Measurements from ENCODE around the gene LTBP3. TPM values are rescaled to one million over a fixed set of nuclear protein-coding genes. Genes with fewer than 3 reads are reported as not detected.
A peak's percentile ranks its signal among the peaks of the same experiment; 100 is the strongest.

The LTBP3 gene
- total RNA-seq, 3 donors from 2014 or later, result 63.0 to 98.9 (median 95.7) TPM

DNA sequence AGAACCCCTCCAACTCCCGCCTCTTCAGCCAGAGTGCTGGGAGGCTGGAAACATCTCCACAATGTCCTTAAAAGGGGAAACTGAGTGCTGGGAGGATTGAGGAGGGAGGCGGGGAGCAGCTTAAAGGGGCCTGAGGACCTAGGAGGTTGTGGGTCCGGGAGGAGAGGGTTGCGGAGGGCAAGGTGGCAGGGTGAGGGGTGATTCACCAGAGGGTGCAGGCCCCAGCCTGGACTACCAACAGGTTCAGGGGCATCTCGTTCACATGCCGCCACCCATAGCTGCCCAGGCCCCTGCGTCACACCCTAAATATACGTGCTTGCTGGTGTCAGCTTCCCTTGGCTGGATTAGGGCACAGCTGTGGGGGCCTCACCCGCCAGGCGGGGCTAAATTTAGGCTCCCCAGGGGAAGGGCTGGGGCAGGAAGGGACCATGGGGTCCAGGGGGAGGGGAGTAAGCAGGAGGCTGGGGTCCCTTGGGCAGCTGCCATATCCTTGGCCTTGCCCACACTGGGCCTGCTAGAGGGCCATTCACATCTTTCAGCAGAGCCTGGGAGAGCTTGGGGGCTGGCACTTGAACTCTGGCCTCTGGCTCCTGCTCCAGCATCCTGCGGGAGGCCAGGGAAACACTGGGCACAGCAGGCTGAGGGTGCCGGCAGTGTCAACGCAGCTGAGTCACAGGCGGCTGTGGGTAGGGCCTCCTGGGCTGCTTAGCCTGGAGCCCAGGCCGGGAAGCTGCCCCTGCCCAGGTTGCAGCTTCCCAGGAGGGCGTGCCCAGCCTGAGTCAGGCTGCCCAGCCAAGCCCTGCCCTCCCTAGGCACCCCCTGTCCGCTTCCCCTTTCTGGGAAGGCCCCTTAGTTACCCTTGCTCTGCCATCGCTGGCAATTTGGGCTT is 19.0 kb upstream of the LTBP3 start:
- intact Hi-C loops (cut with DNase I; ENCODE audit: low total_unique reads), result loop anchor here (5.0 kb wide), 1 partner anchor 35 kb away; the partner anchor contains the start of gene MAP3K11
- TF ChIP-seq POLR2AphosphoS5 (IDR thresholded peaks at IDR 0.05), result no peak
- TF ChIP-seq POLR2A (IDR thresholded peaks at IDR 0.05), result no peak
- TF ChIP-seq, protein P1, sequence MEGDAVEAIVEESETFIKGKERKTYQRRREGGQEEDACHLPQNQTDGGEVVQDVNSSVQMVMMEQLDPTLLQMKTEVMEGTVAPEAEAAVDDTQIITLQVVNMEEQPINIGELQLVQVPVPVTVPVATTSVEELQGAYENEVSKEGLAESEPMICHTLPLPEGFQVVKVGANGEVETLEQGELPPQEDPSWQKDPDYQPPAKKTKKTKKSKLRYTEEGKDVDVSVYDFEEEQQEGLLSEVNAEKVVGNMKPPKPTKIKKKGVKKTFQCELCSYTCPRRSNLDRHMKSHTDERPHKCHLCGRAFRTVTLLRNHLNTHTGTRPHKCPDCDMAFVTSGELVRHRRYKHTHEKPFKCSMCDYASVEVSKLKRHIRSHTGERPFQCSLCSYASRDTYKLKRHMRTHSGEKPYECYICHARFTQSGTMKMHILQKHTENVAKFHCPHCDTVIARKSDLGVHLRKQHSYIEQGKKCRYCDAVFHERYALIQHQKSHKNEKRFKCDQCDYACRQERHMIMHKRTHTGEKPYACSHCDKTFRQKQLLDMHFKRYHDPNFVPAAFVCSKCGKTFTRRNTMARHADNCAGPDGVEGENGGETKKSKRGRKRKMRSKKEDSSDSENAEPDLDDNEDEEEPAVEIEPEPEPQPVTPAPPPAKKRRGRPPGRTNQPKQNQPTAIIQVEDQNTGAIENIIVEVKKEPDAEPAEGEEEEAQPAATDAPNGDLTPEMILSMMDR (IDR thresholded peaks at IDR 0.05), result no peak
- peak overlapping the region; percentile 60 to 91 (median 75) for H3K4me3 ChIP-seq
- DNase-seq (ENCODE audit: low spot score in 2 of 2), result no peak
- no peaks in the 10 kb centered on the region for H3K27me3 ChIP-seq
- H3K9me3 ChIP-seq, result no peaks in the 10 kb centered on the region
- H3K36me3 ChIP-seq, result no peaks in the 10 kb centered on the region
- peaks cover 24 to 26% of the 10 kb centered on the region in 2 donors for H3K4me1 ChIP-seq
- peak overlapping the region; percentile 96 to 97 for H3K27ac ChIP-seq

DNA sequence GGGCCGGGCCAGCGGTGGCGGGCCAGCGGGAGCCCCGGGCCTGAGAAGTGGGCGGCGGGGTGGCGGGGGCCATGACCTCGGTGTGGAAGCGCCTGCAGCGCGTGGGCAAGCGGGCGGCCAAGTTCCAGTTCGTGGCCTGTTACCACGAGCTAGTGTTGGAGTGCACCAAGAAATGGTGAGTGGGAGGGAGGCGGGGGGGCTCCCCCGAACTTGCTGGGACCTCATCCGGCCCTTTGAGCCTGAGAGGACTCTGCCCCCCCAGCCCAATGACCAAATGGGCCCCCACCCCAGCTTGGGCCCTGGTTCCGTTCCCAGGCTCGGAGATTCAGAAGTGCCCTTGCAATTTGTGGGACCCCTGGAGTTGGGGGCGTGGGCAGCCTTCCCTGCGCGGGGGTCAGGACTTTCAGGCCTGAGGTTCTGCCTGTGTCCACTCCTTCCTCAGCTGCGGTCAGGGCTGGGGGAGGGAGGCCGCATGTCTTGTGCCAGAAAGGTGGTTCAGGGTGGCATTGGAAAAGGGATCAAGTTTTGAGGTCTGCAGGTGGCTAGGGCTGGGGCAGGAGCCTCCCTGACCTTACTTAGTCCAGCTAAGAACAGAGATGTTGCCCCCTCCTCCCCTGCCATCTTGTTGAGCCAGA is 18.2 kb upstream of the LTBP3 start:
- TF ChIP-seq POLR2AphosphoS5 (IDR thresholded peaks at IDR 0.05) (no peak), POLR2A (IDR thresholded peaks at IDR 0.05) (no peak)
- TF ChIP-seq, protein P1 (IDR thresholded peaks at IDR 0.05), result no peak
- Histone ChIP-seq H3K27me3 (no peaks in the 10 kb centered on the region), H3K27ac (peak overlapping the region; percentile 96 to 97), H3K4me3 (peak overlapping the region; percentile 60 to 91 (median 75)), H3K4me1 (peaks cover 30 to 32% of the 10 kb centered on the region in 2 donors), H3K9me3 (no peaks in the 10 kb centered on the region), H3K36me3 (no peaks in the 10 kb centered on the region)
- DNase-seq (ENCODE audit: low spot score in 2 of 2), result no peak
- intact Hi-C loops (cut with DNase I; ENCODE audit: low total_unique reads), result loop anchor here (5.0 kb wide), 1 partner anchor 36 kb away; the partner anchor contains the start of gene MAP3K11

DNA sequence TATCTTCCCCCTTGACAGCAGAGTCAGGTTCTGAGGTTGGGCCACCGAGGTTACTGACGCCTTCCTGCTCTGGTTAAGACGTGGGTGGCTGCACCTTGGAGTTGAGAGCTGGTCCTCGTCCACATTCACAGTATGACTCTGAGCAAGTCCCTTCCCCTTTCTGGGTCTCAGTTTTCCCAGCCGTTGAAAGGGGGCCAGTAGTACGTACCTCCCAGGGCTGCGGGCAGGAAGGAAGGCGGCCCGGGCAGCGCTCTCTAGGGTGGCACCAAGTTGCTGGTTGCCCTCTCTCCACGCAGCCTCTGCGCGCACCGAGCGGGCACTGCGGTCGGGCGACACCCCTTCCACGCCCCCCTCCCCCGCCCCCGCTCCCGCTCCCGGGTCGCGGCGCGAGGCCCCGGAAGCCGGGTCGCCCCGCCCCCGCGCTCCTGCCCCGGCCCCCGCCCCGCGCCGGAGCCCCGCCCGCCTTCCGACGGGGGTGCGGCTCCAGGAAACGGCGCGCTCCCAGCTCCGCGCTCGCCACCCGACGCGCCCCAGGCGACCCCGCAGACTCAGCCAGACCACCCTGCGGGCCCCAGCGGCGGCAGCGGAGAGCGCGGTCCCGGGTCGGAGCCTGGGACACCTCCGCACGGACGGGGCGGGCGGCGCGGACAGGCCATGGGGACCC is 17.5 kb upstream of the LTBP3 start, which contains the start of gene EHBP1L1:
TSS of gene EHBP1L1 (plus strand) at position 486 of the 664 bp plus-strand sequence. CDS start 250 bp downstream, outside the sequence.
- no peak for DNase-seq (ENCODE audit: low spot score in 2 of 2)
- intact Hi-C loops (cut with DNase I; ENCODE audit: low total_unique reads), result loop anchor here (5.0 kb wide), 1 partner anchor 37 kb away; the partner anchor contains the start of gene MAP3K11
- peak within 1 kb of the TSS; percentile 96 to 97 for H3K27ac ChIP-seq
- H3K4me1 ChIP-seq, result peaks cover 37 to 38% of the 10 kb centered on the region in 2 donors
- H3K9me3 ChIP-seq, result no peaks in the 10 kb centered on the region
- peak within 1 kb of the TSS; percentile 60 to 91 (median 75) for H3K4me3 ChIP-seq
- peak in 1 of 3 donors; percentile 10 for TF ChIP-seq POLR2AphosphoS5 (IDR thresholded peaks at IDR 0.05)
- no peak for TF ChIP-seq POLR2A (IDR thresholded peaks at IDR 0.05)
- H3K27me3 ChIP-seq, result no peaks in the 10 kb centered on the region
- H3K36me3 ChIP-seq, result no peaks in the 10 kb centered on the region

DNA sequence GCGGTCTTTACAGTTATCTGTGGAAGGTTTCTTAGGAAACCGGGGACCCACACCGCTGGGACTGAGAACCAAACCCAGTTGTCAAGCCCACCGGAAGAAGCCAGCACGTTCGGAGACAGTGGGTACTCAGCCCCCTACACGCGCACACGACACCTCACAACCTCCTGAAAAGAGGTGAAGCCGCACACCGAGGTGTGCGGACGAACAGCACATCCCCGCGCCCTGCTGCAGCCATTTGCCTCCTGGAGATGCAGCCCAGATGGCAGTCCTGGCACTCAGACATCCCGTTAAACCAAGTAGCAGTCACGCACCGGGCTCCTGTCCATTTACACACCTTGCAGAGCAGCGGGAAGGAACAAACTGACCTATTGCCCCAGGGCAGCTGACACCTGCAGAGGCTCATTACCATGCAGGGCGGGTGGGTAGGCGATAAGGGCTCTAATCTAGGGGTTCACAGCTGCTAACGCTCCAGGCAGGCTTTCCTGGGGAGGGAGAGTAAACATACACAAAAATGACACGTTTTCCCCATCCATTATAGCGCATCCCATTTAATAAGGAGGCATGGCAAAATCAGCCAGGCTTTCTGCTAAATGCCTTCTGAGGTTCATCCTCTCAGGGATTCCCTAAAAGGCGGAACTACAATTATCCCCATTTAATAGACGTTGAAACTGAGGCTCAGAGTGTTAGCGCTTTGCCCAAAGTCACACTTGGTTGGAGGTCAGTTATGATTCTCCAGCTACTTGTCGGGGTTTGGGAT is 16.8 kb upstream of the LTBP3 start:
- H3K27ac ChIP-seq, result peak overlapping the region; percentile 96 to 97
- no peak for DNase-seq (ENCODE audit: low spot score in 2 of 2)
- no peak for TF ChIP-seq POLR2A (IDR thresholded peaks at IDR 0.05)
- TF ChIP-seq POLR2AphosphoS5 (IDR thresholded peaks at IDR 0.05), result peak in 1 of 3 donors; percentile 10
- H3K36me3 ChIP-seq, result no peaks in the 10 kb centered on the region
- H3K4me3 ChIP-seq, result peak overlapping the region; percentile 60 to 91 (median 75)
- H3K4me1 ChIP-seq, result peaks cover 38% of the 10 kb centered on the region in 2 donors
- H3K27me3 ChIP-seq, result no peaks in the 10 kb centered on the region
- H3K9me3 ChIP-seq, result no peaks in the 10 kb centered on the region
- intact Hi-C loops (cut with DNase I; ENCODE audit: low total_unique reads), result loop anchor here (5.0 kb wide), 1 partner anchor 37 kb away; the partner anchor contains the start of gene MAP3K11

DNA sequence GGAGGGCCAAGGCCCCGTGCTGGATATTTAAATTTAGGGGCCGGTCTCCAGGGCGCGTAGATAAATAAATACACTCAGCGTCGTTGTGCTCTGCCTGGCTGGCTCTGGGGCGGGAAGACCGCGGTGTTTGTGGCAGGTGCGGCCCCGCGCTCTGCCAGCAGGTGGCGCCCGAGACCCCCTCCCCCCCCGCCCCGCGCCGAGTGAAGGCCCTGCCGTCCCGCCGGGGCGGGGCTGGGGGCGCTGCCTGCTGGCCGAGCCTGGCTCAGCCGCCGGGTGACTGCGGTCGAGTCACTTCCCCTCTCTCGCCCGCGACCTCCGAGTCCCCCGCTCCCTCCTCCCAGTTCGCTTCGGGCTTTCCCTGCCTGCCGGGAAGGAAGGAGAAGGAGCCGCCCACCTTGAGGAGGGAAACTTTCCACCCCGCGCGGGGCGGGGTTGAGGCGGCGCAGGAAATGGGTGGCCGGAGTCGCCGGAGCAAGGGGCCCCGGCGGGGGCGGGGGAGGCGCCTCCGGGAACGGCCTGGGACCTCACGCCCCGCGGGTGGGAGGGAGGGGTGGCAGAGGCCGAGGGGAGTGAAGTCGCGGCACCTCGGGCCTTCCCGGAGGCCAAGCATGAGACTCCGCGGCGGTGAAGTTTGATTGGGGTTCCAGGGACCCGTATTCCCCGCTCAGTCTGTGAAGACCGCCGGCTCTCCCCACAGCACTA is 16.1 kb upstream of the LTBP3 start:
- TF ChIP-seq POLR2A (IDR thresholded peaks at IDR 0.05) (no peak), POLR2AphosphoS5 (IDR thresholded peaks at IDR 0.05) (peak in 2 of 3 donors; percentile 55 to 89)
- TF ChIP-seq, protein P1 (IDR thresholded peaks at IDR 0.05), result peak; percentile 64 to 79 (median 65)
- Histone ChIP-seq H3K27ac (peak overlapping the region; percentile 96 to 97), H3K4me3 (peak overlapping the region; percentile 60 to 91 (median 75)), H3K27me3 (no peaks in the 10 kb centered on the region), H3K4me1 (peaks cover 39 to 40% of the 10 kb centered on the region in 2 donors), H3K9me3 (no peaks in the 10 kb centered on the region), H3K36me3 (no peaks in the 10 kb centered on the region)
- intact Hi-C loops (cut with DNase I; ENCODE audit: low total_unique reads), result no loop called here
- peak; percentile 74 to 83 for DNase-seq (ENCODE audit: low spot score in 2 of 2)
